IMR-90 (cell line): Measurements from ENCODE around the gene CCR5AS.
A peak's percentile ranks its signal among the peaks of the same experiment; 100 is the strongest.

ENCODE experiments used
- ATAC-seq: fragments of 200-7000 bp; cut with Tn5 transposase; 2 replicates; pipeline ENCODE4 v1.9.1; 2020; ENCODE audit warnings: low read depth, mild to moderate bottlenecking, moderate library complexity
- BruUV-seq: library from RNA; stranded (reverse); fragments of 400-500 nt; replicated peaks from 2 replicates; lab custom pipeline; 2021; lab: Mats Ljungman, UMichigan
- CTCF ChIA-PET: fragments of 300-600 bp; formaldehyde crosslinking; extraction: SDS; loops from one replicate; lab custom pipeline; 2021; ENCODE audit warnings: antibody characterized with exemption; lab: Yijun Ruan, JAX
- POLR2A ChIA-PET: fragments of 300-600 bp; sonication (Branson Sonifier 250); formaldehyde crosslinking; loops from one replicate; lab custom pipeline; 2022; ENCODE audit warnings: antibody characterized with exemption; ENCODE audit not compliant: unreplicated experiment; lab: Charles Lee
- DNase-seq: peaks from one replicate; pipeline ENCODE4 v3.0.0; 2013
- H2AFZ ChIP-seq: replicated peaks from 2 replicates; pipeline ENCODE3; 2013; ENCODE audit warnings: low read length, mild to moderate bottlenecking; ENCODE audit not compliant: poor library complexity
- H2AK5ac ChIP-seq: 2 replicates; pipeline ENCODE4 v1.6.1; 2013; ENCODE audit warnings: low read depth, low read length, inconsistent platforms
- H2AK9ac ChIP-seq: replicated peaks from 2 replicates; pipeline ENCODE3; 2013; ENCODE audit warnings: mild to moderate bottlenecking, low read depth, low read length, moderate library complexity; ENCODE audit not compliant: poor library complexity
- H2BK120ac ChIP-seq: 2 replicates; pipeline ENCODE4 v1.6.1; 2013; ENCODE audit warnings: low read depth, low read length, inconsistent platforms
- H2BK15ac ChIP-seq: 3 replicates; pipeline ENCODE4 v1.6.1; 2013; ENCODE audit warnings: low read depth, low read length, inconsistent platforms
- H2BK20ac ChIP-seq: 2 replicates; pipeline ENCODE4 v1.6.1; 2013; ENCODE audit warnings: low read depth, mild to moderate bottlenecking, inconsistent platforms, low read length, moderate library complexity
- H2BK5ac ChIP-seq: 2 replicates; pipeline ENCODE4 v1.6.1; 2013; ENCODE audit warnings: mild to moderate bottlenecking, low read depth, low read length, inconsistent platforms; ENCODE audit not compliant: poor library complexity, severe bottlenecking
- H3K14ac ChIP-seq: replicated peaks from 2 replicates; pipeline ENCODE4 v1.6.1; 2013; ENCODE audit warnings: low read depth, low read length, inconsistent platforms
- H3K18ac ChIP-seq: 2 replicates; pipeline ENCODE4 v1.6.1; 2013; ENCODE audit warnings: low read depth, low read length, control low read depth
- H3K23ac ChIP-seq: 2 replicates; pipeline ENCODE4 v1.6.1; 2013; ENCODE audit warnings: low read depth, low read length, inconsistent platforms
- H3K27ac ChIP-seq: 2 replicates; pipeline ENCODE4 v1.5.1; 2013; ENCODE audit warnings: mild to moderate bottlenecking, control low read depth, low read length; ENCODE audit not compliant: insufficient read depth
- H3K27me3 ChIP-seq: 2 replicates; pipeline ENCODE4 v1.6.1; 2013; ENCODE audit warnings: low read length; ENCODE audit not compliant: control insufficient read depth, insufficient read depth
- H3K36me3 ChIP-seq: 2 replicates; pipeline ENCODE4 v1.6.1; 2013; ENCODE audit warnings: low read length, mixed read lengths; ENCODE audit not compliant: control insufficient read depth, insufficient read depth
- H3K4ac ChIP-seq: 2 replicates; pipeline ENCODE4 v1.6.1; 2013; ENCODE audit warnings: low read depth, low read length, inconsistent platforms
- H3K4me1 ChIP-seq: 2 replicates; pipeline ENCODE4 v1.6.1; 2013; ENCODE audit warnings: low read length, mixed read lengths; ENCODE audit not compliant: control insufficient read depth, insufficient read depth
- H3K4me2 ChIP-seq: 2 replicates; pipeline ENCODE4 v1.6.1; 2013; ENCODE audit warnings: low read depth, mild to moderate bottlenecking, control low read depth, low read length, moderate library complexity
- H3K4me3 ChIP-seq: 2 replicates; pipeline ENCODE4 v1.5.1; 2013; ENCODE audit warnings: low read depth, mild to moderate bottlenecking, control low read depth, low read length, moderate library complexity; ENCODE audit not compliant: insufficient read depth
- H3K56ac ChIP-seq: 2 replicates; pipeline ENCODE4 v1.6.1; 2013; ENCODE audit warnings: low read length, inconsistent platforms; ENCODE audit not compliant: insufficient read depth; ENCODE audit errors: extremely low read depth
- H3K79me1 ChIP-seq, 2 experiments: 2 replicates each; pipeline ENCODE4 v1.6.1; 2013; ENCODE audit warnings: low read length in 2 of 2, inconsistent platforms in 1 of 2, low read depth in 1 of 2
- H3K9ac ChIP-seq: 2 replicates; pipeline ENCODE4 v1.6.1; 2013; ENCODE audit warnings: low read depth, low read length, control low read depth
- H3K9me1 ChIP-seq: 2 replicates; pipeline ENCODE4 v1.6.1; 2013; ENCODE audit warnings: low read length, inconsistent platforms; ENCODE audit not compliant: insufficient read depth
- H3K9me3 ChIP-seq: 2 replicates; pipeline ENCODE4 v1.6.1; 2013; ENCODE audit warnings: low read length; ENCODE audit not compliant: control insufficient read depth, insufficient read depth
- H4K20me1 ChIP-seq: 2 replicates; pipeline ENCODE4 v1.6.1; 2013; ENCODE audit warnings: low read length, inconsistent platforms; ENCODE audit not compliant: insufficient read depth
- H4K5ac ChIP-seq: 2 replicates; pipeline ENCODE4 v1.6.1; 2013; ENCODE audit warnings: mild to moderate bottlenecking, low read depth, low read length, control low read depth
- H4K8ac ChIP-seq, 2 experiments: 2 replicates each; pipeline ENCODE4 v1.6.1; 2013; ENCODE audit warnings: low read depth in 2 of 2, low read length in 2 of 2, control low read depth in 1 of 2, inconsistent platforms in 1 of 2
- H4K91ac ChIP-seq: 2 replicates; pipeline ENCODE4 v1.6.1; 2013; ENCODE audit warnings: low read depth, low read length, inconsistent platforms; ENCODE audit not compliant: insufficient read depth
- BHLHE40 ChIP-seq: fragments of 150-350 bp; IDR thresholded peaks from 2 replicates; pipeline ENCODE4 v1.6.1; 2016; ENCODE audit warnings: mild to moderate bottlenecking, low read depth, low read length
- CEBPB ChIP-seq: IDR thresholded peaks from 2 replicates; pipeline ENCODE4 v1.6.1; 2012; ENCODE audit warnings: low read depth, low read length, improper control_type of control experiment
- CHD1 ChIP-seq: IDR thresholded peaks from 2 replicates; pipeline ENCODE4 v1.6.1; 2012; ENCODE audit warnings: low read depth, low read length, improper control_type of control experiment
- FOS ChIP-seq: fragments of 150-350 bp; IDR thresholded peaks from 2 replicates; pipeline ENCODE4 v1.6.1; 2016; ENCODE audit warnings: low read depth, low read length
- MAFK ChIP-seq: IDR thresholded peaks from 2 replicates; pipeline ENCODE4 v1.6.1; 2012; ENCODE audit warnings: low read depth, low read length, improper control_type of control experiment
- MAZ ChIP-seq: IDR thresholded peaks from 2 replicates; pipeline ENCODE4 v1.6.1; 2012; ENCODE audit warnings: low read depth, mild to moderate bottlenecking, low read length, improper control_type of control experiment, moderate library complexity, borderline replicate concordance
- MXI1 ChIP-seq: IDR thresholded peaks from 2 replicates; pipeline ENCODE4 v1.6.1; 2012; ENCODE audit warnings: low read depth, mild to moderate bottlenecking, low read length, moderate library complexity, borderline replicate concordance
- NFE2L2 ChIP-seq: fragments of 150-350 bp; IDR thresholded peaks from 2 replicates; pipeline ENCODE4 v1.6.1; 2016; ENCODE audit warnings: low read depth, mild to moderate bottlenecking, low read length
- POLR2A ChIP-seq: IDR thresholded peaks from 2 replicates; pipeline ENCODE4 v1.6.1; 2012; ENCODE audit warnings: mild to moderate bottlenecking, low read depth, low read length
- RAD21 ChIP-seq: IDR thresholded peaks from 2 replicates; pipeline ENCODE4 v1.6.1; 2012; ENCODE audit warnings: low read length, improper control_type of control experiment
- RCOR1 ChIP-seq: IDR thresholded peaks from 2 replicates; pipeline ENCODE4 v1.6.1; 2012; ENCODE audit warnings: mild to moderate bottlenecking, low read length, improper control_type of control experiment; ENCODE audit not compliant: insufficient replicate concordance
- RFX5 ChIP-seq: IDR thresholded peaks from 2 replicates; pipeline ENCODE4 v1.8.0; 2012; ENCODE audit warnings: low read depth, mild to moderate bottlenecking, low read length, moderate library complexity
- SMC3 ChIP-seq: fragments of 150-350 bp; IDR thresholded peaks from 2 replicates; pipeline ENCODE4 v1.6.1; 2016; ENCODE audit warnings: low read depth, mild to moderate bottlenecking, antibody characterized with exemption, low read length, moderate library complexity
- WGBS, 2 experiments: methylation state at CpG; one replicate each; pipeline versions ENCODE4 v1.1.5 to v1.1.7; 2013; ENCODE audit warnings: missing lambda C conversion rate in 2 of 2; ENCODE audit not compliant: insufficient read length in 1 of 2; ENCODE audit errors: extremely low coverage in 2 of 2; 5-methylcytosine and 5-hydroxymethylcytosine counted together
- dilution Hi-C: fragments of 300-500 bp; cut with HindIII; formaldehyde crosslinking; loops from one replicate; pipeline ENCODE4 v1.14.3; 2018; ENCODE audit warnings: low sequenced_read_pairs; ENCODE audit not compliant: unreplicated experiment
- in situ Hi-C: fragments of 300-500 bp; cut with MboI; formaldehyde crosslinking; loops from 3 replicates; pipeline ENCODE4 v1.14.3; 2019; ENCODE audit warnings: low sequenced_read_pairs, inconsistent platforms, mixed read lengths
- intact Hi-C: fragments of 100-400 bp; cut with micrococcal nuclease; formaldehyde crosslinking; loops from 2 replicates; pipeline ENCODE4 v1.10.0; 2022
- TF ChIP-seq, protein P1 (sequence below): conservative IDR thresholded peaks from 2 replicates; pipeline ENCODE4 v1.5.1; 2012; ENCODE audit warnings: mild to moderate bottlenecking, low read depth, low read length, improper control_type of control experiment
- TF ChIP-seq, protein P2 (sequence below): fragments of 150-350 bp; IDR thresholded peaks from 2 replicates; pipeline ENCODE4 v1.6.1; 2016; ENCODE audit warnings: low read depth, mild to moderate bottlenecking, low read length, moderate library complexity, borderline replicate concordance
- TF ChIP-seq, protein P3 (sequence below): fragments of 150-350 bp; IDR thresholded peaks from 2 replicates; pipeline ENCODE4 v1.6.1; 2017; ENCODE audit warnings: mild to moderate bottlenecking, antibody characterized with exemption, low read length, low read depth

CCR5AS gene

DNA sequence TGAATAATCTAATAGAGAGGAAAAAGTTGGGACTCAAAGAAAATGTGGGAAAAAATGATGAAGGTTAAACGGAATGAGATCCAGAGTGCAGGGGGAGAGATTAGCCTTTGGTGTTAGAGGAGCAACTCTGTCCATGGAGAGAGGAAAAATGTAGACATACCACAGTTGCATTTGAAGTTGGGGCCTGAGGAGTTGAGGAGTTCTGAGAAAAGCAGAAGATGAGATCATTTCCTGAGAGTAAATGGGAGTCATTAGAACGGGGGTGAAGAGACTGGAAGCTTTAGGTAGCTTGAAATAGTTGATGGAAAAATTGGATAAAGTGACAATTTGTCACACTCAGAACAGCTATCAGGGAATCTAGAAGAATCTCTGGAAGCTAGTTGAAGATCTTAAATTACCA, 7.3 kb downstream of the CCR5AS start:
- Histone ChIP-seq H3K18ac (no peak overlapping the region), H3K27ac (no peak overlapping the region), H3K9me3 (no peaks in the 10 kb centered on the region), H4K91ac (no peak overlapping the region), H2AK5ac (no peak overlapping the region), H2AFZ (no peak overlapping the region), H3K56ac (no peak overlapping the region), H3K27me3 (no peaks in the 10 kb centered on the region; the same call in 1 of the 2 replicates), H3K79me1 (no peaks in the 10 kb centered on the region), H3K14ac (no peak overlapping the region), H3K4me2 (no peak overlapping the region), H3K4me1 (peaks cover 7% of the 10 kb centered on the region), H3K4ac (no peak overlapping the region), H2AK9ac (no peak overlapping the region), H2BK20ac (no peak overlapping the region), H3K9me1 (no peaks in the 10 kb centered on the region; the same call in 1 of the 2 replicates), H4K8ac (no peak overlapping the region), H3K23ac (no peak overlapping the region), H2BK120ac (no peak overlapping the region), H2BK5ac (no peak overlapping the region), H3K4me3 (no peak overlapping the region), H4K5ac (no peak overlapping the region), H4K20me1 (no peaks in the 10 kb centered on the region), H2BK15ac (no peak overlapping the region), H3K36me3 (no peaks in the 10 kb centered on the region), H3K9ac (no peak overlapping the region)
- ChIA-PET CTCF (interaction anchor here (0.6 to 1.3 kb wide), 3 partner anchors 10 to 133 kb away, joined by 3 to 4 read pairs (median 4); no protein-coding TSS in a partner anchor), POLR2A (no interaction called here)
- dilution Hi-C loops, result no loop called here
- no peak for ATAC-seq
- 75 to 100% methylated on average over 1 of the region's 2 CpGs for WGBS, 2 experiments
- intact Hi-C loops, result no loop called here
- BruUV-seq, result no TSS peak
- no peak for TF ChIP-seq SMC3
- no peak for TF ChIP-seq BHLHE40
- no peak for TF ChIP-seq FOS
- TF ChIP-seq, protein P1, sequence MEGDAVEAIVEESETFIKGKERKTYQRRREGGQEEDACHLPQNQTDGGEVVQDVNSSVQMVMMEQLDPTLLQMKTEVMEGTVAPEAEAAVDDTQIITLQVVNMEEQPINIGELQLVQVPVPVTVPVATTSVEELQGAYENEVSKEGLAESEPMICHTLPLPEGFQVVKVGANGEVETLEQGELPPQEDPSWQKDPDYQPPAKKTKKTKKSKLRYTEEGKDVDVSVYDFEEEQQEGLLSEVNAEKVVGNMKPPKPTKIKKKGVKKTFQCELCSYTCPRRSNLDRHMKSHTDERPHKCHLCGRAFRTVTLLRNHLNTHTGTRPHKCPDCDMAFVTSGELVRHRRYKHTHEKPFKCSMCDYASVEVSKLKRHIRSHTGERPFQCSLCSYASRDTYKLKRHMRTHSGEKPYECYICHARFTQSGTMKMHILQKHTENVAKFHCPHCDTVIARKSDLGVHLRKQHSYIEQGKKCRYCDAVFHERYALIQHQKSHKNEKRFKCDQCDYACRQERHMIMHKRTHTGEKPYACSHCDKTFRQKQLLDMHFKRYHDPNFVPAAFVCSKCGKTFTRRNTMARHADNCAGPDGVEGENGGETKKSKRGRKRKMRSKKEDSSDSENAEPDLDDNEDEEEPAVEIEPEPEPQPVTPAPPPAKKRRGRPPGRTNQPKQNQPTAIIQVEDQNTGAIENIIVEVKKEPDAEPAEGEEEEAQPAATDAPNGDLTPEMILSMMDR, result no peak
- no peak for TF ChIP-seq MAZ
- TF ChIP-seq, protein P2, sequence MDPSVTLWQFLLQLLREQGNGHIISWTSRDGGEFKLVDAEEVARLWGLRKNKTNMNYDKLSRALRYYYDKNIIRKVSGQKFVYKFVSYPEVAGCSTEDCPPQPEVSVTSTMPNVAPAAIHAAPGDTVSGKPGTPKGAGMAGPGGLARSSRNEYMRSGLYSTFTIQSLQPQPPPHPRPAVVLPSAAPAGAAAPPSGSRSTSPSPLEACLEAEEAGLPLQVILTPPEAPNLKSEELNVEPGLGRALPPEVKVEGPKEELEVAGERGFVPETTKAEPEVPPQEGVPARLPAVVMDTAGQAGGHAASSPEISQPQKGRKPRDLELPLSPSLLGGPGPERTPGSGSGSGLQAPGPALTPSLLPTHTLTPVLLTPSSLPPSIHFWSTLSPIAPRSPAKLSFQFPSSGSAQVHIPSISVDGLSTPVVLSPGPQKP, result no peak
- no peak for TF ChIP-seq RFX5
- no peak for TF ChIP-seq RAD21
- no peak for TF ChIP-seq RCOR1
- TF ChIP-seq CEBPB, result no peak
- TF ChIP-seq, protein P3, sequence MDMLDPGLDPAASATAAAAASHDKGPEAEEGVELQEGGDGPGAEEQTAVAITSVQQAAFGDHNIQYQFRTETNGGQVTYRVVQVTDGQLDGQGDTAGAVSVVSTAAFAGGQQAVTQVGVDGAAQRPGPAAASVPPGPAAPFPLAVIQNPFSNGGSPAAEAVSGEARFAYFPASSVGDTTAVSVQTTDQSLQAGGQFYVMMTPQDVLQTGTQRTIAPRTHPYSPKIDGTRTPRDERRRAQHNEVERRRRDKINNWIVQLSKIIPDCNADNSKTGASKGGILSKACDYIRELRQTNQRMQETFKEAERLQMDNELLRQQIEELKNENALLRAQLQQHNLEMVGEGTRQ, result no peak
- no peak for TF ChIP-seq NFE2L2
- TF ChIP-seq POLR2A, result no peak
- no peak for TF ChIP-seq CHD1
- no peak for TF ChIP-seq MAFK
- no peak for TF ChIP-seq MXI1
- in situ Hi-C loops, result no loop called here
- peak; percentile 23 for DNase-seq
